SK-N-MC (cell line): ENCODE measurements around the gene PTPRQ.

Experiments
- DNase-seq: peaks from one replicate; pipeline ENCODE4 v3.0.0-alpha.2; 2011; ENCODE audit warnings: low read depth, low spot score
- H3K27ac ChIP-seq: fragments of 200-600 bp; sonication (generic); 2 replicates; pipeline ENCODE4 v1.5.1; 2016; ENCODE audit warnings: mixed run types
- H3K36me3 ChIP-seq: fragments of 200-600 bp; sonication (generic); 2 replicates; pipeline ENCODE4 v1.6.1; 2017; ENCODE audit warnings: antibody characterized with exemption, low read length, mixed read lengths; ENCODE audit not compliant: insufficient read depth
- H3K4me3 ChIP-seq: fragments of 200-600 bp; sonication (generic); 2 replicates; pipeline ENCODE4 v1.5.1; 2016
- H3K9ac ChIP-seq: fragments of 200-600 bp; sonication (generic); 2 replicates; pipeline ENCODE4 v1.8.0; 2017; ENCODE audit warnings: mixed run types, mixed read lengths; ENCODE audit not compliant: insufficient read length
- H3K9me3 ChIP-seq: fragments of 200-600 bp; sonication (generic); 2 replicates; pipeline ENCODE4 v1.6.1; 2017; ENCODE audit warnings: low read depth, mild to moderate bottlenecking, antibody characterized with exemption, low read length, moderate library complexity, mixed read lengths
- EZH2 ChIP-seq: fragments of 200-600 bp; sonication (generic); IDR thresholded peaks from one replicate; pipeline ENCODE4 v1.6.1; 2017; ENCODE audit warnings: antibody characterized with exemption
- FOXP2 ChIP-seq: optimal IDR thresholded peaks from 2 replicates; pipeline ENCODE3; 2011; ENCODE audit warnings: mild to moderate bottlenecking, moderate library complexity; ENCODE audit not compliant: insufficient read depth; ENCODE audit errors: extremely low read length, control extremely low read depth
- POLR2AphosphoS5 ChIP-seq: IDR thresholded peaks from 2 replicates; pipeline ENCODE4 v1.6.1; 2012; ENCODE audit warnings: mild to moderate bottlenecking, low read depth, low read length, borderline replicate concordance

The PTPRQ gene

DNA sequence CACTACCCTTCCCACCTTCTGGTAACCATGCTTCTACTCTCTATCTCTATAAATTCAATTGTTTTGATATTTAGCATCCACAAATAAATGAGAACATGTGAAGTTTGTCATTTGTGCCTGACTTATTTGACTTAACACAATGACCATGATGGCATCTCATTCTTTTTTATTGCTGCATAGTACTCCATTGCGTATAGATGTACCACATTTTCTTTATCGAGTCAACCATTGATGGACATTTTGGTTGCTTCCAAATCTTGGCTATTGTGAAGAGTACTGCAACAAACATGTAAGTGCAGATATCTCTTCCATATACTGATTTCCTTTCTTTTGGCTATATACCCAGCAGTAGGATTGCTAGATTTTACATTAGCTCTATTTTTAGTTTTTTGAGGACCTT, 73.6 kb downstream of the PTPRQ start:
- DNase-seq = no peak
- Histone ChIP-seq H3K9ac (no peak overlapping the region), H3K36me3 (no peaks in the 10 kb centered on the region), H3K27ac (no peak overlapping the region), H3K4me3 (no peak overlapping the region), H3K9me3 (no peaks in the 10 kb centered on the region; the same call in 1 of the 2 replicates)
- TF ChIP-seq EZH2 (no peak), FOXP2 (no peak), POLR2AphosphoS5 (no peak)

DNA sequence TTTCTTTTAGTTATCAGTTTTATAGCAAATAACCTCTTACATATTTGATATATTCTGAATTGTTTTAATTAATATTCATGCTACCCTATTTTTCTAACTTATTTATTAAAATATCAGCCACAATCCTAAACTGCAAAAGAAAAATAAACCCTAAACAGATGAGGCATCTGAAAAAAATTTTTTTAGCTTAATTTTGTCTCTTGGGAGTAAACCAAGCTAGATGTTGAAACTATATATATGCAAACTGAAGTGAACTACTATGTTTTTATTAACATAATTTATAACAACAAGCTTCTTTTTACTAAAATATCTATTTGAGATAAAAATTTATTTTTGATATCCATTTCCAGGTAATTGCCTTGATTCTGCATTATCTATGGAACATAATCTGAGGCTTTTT, 87.6 kb downstream of the PTPRQ start:
- H3K9ac ChIP-seq = peak overlapping the region; percentile 19
- H3K36me3 ChIP-seq = no peaks in the 10 kb centered on the region
- TF ChIP-seq EZH2 = no peak
- TF ChIP-seq POLR2AphosphoS5 = no peak
- TF ChIP-seq FOXP2 = no peak
- no peak overlapping the region for H3K4me3 ChIP-seq
- H3K27ac ChIP-seq = peak overlapping the region; percentile 62
- no peak for DNase-seq
- H3K9me3 ChIP-seq = 0 out of 2 replicates have a peak, but pooled peaks cover 4% of the 10 kb centered on the region

DNA sequence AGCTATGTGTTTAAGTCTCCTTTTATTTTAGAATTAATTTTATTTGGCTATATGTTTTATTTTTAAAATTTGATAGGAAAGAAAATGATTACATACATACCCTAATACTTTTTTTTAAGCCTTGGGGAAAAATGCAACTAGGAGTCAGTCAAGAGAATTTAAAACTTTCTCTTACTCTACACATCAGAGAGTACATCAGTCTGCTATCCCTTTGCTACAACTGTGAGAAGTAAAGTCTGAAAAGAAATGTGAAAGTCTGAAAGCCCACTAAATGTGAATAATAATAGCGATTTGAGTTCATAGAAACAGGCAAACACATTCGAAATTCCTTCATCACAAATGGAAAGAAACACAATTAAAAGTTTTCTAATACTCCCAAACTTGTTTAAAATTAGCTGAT, 95.0 kb downstream of the PTPRQ start:
- no peak for DNase-seq
- no peaks in the 10 kb centered on the region for H3K9me3 ChIP-seq
- no peaks in the 10 kb centered on the region for H3K36me3 ChIP-seq
- TF ChIP-seq EZH2 (no peak), FOXP2 (no peak), POLR2AphosphoS5 (no peak)
- no peak overlapping the region for H3K27ac ChIP-seq
- H3K9ac ChIP-seq = no peak overlapping the region
- H3K4me3 ChIP-seq = no peak overlapping the region

DNA sequence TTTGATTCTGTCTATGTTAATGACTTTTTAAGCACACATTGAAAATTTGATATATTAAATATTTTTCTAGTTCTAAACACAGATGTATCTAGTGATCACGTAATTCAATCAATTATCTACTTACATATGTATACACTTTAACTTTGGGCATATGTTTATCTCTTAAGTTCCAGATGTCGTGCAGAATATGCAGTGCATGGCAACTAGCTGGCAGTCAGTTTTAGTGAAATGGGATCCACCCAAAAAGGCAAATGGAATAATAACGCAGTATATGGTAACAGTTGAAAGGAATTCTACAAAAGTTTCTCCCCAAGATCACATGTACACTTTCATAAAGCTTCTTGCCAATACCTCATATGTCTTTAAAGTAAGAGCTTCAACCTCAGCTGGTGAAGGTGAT, 105.3 kb downstream of the PTPRQ start:
- no peak overlapping the region for H3K4me3 ChIP-seq
- TF ChIP-seq POLR2AphosphoS5 = no peak
- no peak for TF ChIP-seq EZH2
- no peak for TF ChIP-seq FOXP2
- H3K9ac ChIP-seq = no peak overlapping the region
- no peak overlapping the region for H3K27ac ChIP-seq
- H3K9me3 ChIP-seq = no peaks in the 10 kb centered on the region
- no peak for DNase-seq
- no peaks in the 10 kb centered on the region for H3K36me3 ChIP-seq

DNA sequence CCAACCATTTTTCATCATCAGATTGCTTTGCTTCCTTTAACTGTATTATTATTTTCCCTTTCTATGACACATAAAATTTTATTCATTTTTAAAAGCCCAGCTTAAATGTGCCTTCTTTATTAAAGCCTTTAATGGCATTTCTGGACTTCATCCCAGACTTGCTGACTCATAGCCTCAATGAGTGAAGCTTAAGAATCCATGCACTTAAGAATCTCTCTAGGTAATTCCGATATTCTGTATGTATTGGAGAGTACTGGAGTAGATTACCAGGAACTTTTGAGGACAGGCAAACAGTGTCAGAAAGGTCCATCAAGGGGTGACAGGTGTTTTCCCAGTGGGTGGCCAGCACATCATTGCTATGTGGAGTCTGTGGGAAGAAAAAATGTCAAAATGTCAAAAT, 107.9 kb downstream of the PTPRQ start:
- Histone ChIP-seq H3K36me3 (no peaks in the 10 kb centered on the region), H3K4me3 (no peak overlapping the region), H3K27ac (peak overlapping the region; percentile 13; the same call in 1 of the 2 replicates), H3K9ac (no peak overlapping the region), H3K9me3 (no peaks in the 10 kb centered on the region)
- DNase-seq = no peak
- no peak for TF ChIP-seq EZH2
- TF ChIP-seq FOXP2 = no peak
- no peak for TF ChIP-seq POLR2AphosphoS5

DNA sequence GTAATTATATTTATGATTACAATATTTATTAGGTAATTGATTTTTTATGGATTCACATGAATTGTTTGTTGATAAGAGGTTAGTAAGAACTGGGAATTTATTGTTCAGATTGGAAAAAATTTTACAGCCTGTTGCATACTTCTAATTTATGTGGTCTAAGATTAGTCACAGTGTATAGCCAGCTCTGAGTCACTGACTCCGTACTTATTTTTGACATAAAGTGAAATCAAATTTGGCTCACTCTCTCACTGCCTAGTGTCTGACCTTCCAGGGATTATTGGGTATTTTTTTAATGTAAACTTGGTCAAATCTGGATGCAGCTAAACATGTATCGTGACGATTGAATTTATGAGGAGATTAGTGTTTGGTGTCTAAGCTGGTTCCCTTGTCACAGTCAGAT, 109.3 kb downstream of the PTPRQ start:
- H3K36me3 ChIP-seq = no peaks in the 10 kb centered on the region
- H3K9me3 ChIP-seq = no peaks in the 10 kb centered on the region
- H3K9ac ChIP-seq = no peak overlapping the region
- no peak for DNase-seq
- no peak overlapping the region for H3K27ac ChIP-seq
- no peak for TF ChIP-seq POLR2AphosphoS5
- TF ChIP-seq FOXP2 = no peak
- no peak for TF ChIP-seq EZH2
- no peak overlapping the region for H3K4me3 ChIP-seq

DNA sequence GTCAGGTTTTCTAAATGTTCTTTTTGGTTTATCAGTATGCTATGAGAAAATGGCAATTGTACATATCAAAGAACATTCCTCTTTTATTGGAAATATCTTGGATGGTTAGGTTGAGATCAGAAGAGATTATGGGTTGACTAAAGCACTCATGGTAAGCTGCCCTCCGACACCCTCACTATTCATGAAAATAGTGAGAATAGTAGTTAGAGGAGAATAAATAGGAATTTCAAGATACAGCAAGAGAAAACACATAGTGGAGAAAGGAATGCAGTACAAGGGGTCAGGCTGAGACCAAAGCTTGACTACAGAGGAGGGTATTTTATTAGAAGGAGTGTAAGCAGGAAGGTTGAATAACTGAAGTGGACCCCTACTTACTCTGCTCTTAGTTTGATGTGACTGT, 112.5 kb downstream of the PTPRQ start:
- TF ChIP-seq FOXP2 (no peak), EZH2 (no peak), POLR2AphosphoS5 (no peak)
- no peaks in the 10 kb centered on the region for H3K9me3 ChIP-seq
- no peak for DNase-seq

DNA sequence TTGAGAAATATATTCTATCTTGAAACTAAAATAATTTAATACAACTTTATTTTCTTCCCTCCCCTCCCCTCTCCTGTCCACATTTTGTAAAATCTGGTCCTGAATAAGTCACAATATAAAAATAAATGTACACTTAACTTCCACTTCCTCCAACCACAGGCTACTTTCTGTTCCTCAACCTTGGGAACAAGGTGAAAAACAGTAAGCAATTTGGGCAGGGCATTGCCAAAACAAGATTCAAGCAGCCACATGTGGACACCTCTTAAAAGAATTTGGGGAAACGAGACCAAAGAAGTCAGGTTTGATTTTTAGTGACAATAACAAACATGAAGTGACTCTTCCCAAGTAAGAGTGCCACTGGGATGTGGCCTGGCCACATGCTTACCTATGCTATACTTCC, 115.7 kb downstream of the PTPRQ start:
- Histone ChIP-seq H3K9me3 (no peaks in the 10 kb centered on the region), H3K27ac (no peak overlapping the region), H3K4me3 (no peak overlapping the region), H3K36me3 (no peaks in the 10 kb centered on the region), H3K9ac (no peak overlapping the region)
- TF ChIP-seq FOXP2 (no peak), EZH2 (no peak), POLR2AphosphoS5 (no peak)
- no peak for DNase-seq

More for the DNA sequence above, 112.5 kb downstream of the PTPRQ start:
- no peaks in the 10 kb centered on the region for H3K36me3 ChIP-seq
- no peak overlapping the region for H3K9ac ChIP-seq
- no peak overlapping the region for H3K4me3 ChIP-seq
- H3K27ac ChIP-seq = no peak overlapping the region

DNA sequence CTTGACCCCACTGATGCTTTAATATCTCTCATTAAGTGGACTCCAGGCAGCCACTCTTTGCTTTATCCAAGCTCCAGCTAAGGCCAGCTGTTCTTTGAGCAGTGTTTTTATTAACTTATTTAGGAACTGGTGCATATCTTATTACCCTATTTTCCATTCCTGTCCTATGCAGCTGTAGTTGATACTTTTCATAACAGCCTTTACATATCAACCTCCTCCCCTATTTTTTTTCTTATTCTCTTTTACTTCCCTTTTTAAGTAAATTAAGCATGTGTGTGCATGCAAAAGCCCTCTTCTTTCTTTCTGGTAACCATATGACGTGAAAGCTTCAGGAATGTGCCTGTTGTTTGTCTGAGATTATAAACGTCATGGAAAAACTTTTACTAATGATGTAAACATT, 121.2 kb downstream of the PTPRQ start:
- peak overlapping the region; percentile 56 for H3K4me3 ChIP-seq
- H3K27ac ChIP-seq = peak overlapping the region; percentile 90
- no peak for TF ChIP-seq POLR2AphosphoS5
- no peak for TF ChIP-seq FOXP2
- no peak for TF ChIP-seq EZH2
- DNase-seq = peak; percentile 35
- H3K36me3 ChIP-seq = no peaks in the 10 kb centered on the region
- peak overlapping the region; percentile 30 for H3K9ac ChIP-seq
- no peaks in the 10 kb centered on the region for H3K9me3 ChIP-seq
